ENCODE data around the gene SCUBE1. TPM values are rescaled to one million over a fixed set of nuclear protein-coding genes. Genes with fewer than 3 reads are reported as not detected.

SCUBE1 gene
- total RNA-seq, 1 experiment from 2014 or later: not detected

DNA sequence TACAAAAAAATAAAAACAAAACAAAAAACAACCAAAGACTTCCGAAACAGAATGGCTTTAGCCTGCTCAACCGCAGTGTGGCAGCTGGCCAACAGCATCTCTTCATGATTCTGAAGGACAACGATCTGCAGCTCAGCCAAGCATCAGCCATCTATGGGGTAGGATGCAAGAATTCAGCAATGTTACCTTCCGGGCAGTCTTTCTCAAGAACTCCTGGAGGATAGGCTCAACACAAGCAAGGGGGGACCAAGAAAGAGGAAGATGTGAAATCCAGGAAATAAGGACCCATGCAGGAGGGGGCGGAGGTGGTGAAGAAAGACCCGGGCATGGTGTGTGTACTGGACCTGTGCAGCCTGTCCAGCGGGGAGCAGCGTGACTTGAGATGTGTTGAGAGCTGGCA, 195.4 kb downstream of the SCUBE1 start:
- no peaks in the 10 kb centered on the region for H4K20me1 ChIP-seq (ENCODE audit: insufficient read depth)
- H2AFZ ChIP-seq: no peak overlapping the region
- no peak overlapping the region for H3K4me2 ChIP-seq
- no peak overlapping the region for H3K4me3 ChIP-seq
- peaks cover 23% of the 10 kb centered on the region for H3F3A ChIP-seq (ENCODE audit: insufficient read depth, low read depth)
- H3K79me2 ChIP-seq (ENCODE audit: low read depth): peaks cover 16% of the 10 kb centered on the region
- H3K27me3 ChIP-seq (ENCODE audit: insufficient read depth, low read depth): no peaks in the 10 kb centered on the region
- no peaks in the 10 kb centered on the region for H3K9me3 ChIP-seq (ENCODE audit: insufficient read depth, low read depth)
- H3K36me3 ChIP-seq (ENCODE audit: low read depth): no peaks in the 10 kb centered on the region
- ChIA-PET CTCF (no interaction called here), POLR2A (ENCODE audit: unreplicated experiment) (no interaction called here)
- DNase-seq: no peak
- H3K4me1 ChIP-seq (replicated peaks; ENCODE audit: insufficient read depth): peaks cover 14% of the 10 kb centered on the region
- H3K27ac ChIP-seq: no peak overlapping the region
- no peak for TF ChIP-seq EZH2 (IDR thresholded peaks at IDR 0.05; ENCODE audit: low read depth)
- TF ChIP-seq, protein P1, sequence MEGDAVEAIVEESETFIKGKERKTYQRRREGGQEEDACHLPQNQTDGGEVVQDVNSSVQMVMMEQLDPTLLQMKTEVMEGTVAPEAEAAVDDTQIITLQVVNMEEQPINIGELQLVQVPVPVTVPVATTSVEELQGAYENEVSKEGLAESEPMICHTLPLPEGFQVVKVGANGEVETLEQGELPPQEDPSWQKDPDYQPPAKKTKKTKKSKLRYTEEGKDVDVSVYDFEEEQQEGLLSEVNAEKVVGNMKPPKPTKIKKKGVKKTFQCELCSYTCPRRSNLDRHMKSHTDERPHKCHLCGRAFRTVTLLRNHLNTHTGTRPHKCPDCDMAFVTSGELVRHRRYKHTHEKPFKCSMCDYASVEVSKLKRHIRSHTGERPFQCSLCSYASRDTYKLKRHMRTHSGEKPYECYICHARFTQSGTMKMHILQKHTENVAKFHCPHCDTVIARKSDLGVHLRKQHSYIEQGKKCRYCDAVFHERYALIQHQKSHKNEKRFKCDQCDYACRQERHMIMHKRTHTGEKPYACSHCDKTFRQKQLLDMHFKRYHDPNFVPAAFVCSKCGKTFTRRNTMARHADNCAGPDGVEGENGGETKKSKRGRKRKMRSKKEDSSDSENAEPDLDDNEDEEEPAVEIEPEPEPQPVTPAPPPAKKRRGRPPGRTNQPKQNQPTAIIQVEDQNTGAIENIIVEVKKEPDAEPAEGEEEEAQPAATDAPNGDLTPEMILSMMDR (conservative IDR thresholded peaks at IDR 0.05): no peak
- no TSS peak for BruUV-seq (replicated peaks)
- H3K9me2 ChIP-seq (ENCODE audit: insufficient read depth): no peaks in the 10 kb centered on the region
- intact Hi-C loops (cut with micrococcal nuclease; ENCODE audit: unreplicated experiment): no loop called here

Other genes with a start within 250 kb of the SCUBE1 start
- gene BIK, start 232.6 kb downstream of the SCUBE1 start, total RNA-seq (2021): 10.6 and 14.5 TPM in 2 replicates
- gene MCAT, start 200.0 kb downstream of the SCUBE1 start, total RNA-seq (2021): 31.4 and 35.5 TPM in 2 replicates
- gene TSPO, start 191.8 kb downstream of the SCUBE1 start, total RNA-seq (2021): 243 and 308 TPM in 2 replicates
- gene TTLL12, start 156.2 kb downstream of the SCUBE1 start, total RNA-seq (2021): 97.0 and 113 TPM in 2 replicates
- not detected in 2 replicates for gene MPPED1, start 68.6 kb upstream of the SCUBE1 start, total RNA-seq (2021)

Measured in PC-9 (cell line).